ENCODE data around the gene COL5A2.

The COL5A2 gene

DNA sequence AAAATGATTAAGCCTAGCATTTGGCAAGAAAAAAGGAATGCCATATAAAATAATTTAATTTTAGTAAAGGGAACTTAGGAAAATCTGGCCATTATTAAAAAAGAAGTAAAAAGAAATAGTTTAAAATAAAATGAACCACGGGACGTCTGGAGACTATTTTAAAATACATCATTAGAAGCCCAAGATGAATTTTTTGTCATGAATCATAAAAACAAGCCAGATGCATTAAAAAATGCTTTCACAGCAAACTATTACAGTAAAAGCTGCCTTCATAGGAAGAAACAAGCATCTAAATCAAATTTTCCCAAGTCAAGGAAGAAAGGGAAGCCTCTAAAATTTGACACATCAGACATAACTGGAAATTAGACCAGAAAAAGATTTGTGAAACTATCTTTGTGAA is 33.0 kb downstream of the COL5A2 start:
- no peak for DNase-seq

DNA sequence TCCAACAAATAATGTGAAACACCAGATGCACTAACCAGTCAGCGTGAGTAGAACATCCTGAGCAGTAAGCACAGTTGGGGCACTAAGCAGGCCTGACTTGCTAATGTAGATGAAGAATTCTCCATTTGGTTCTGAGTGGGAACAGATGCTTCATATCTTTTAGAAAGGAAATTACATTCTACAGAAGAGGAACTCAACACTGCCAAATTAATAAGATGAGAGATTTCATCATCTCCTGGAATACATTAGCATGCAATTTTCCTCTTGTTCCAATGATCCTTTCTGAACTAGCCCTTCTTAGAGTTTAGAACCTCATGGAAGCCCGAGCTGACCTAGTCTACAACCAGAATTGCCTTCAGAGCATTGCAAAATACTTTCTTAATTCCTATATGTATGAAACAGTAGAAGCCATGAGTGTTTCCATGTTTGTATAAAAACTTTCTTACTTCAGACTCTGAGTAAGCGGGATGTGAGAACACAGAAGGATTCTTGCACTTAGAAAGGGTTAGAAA is 34.8 kb downstream of the COL5A2 start:
- no peak for DNase-seq

DNA sequence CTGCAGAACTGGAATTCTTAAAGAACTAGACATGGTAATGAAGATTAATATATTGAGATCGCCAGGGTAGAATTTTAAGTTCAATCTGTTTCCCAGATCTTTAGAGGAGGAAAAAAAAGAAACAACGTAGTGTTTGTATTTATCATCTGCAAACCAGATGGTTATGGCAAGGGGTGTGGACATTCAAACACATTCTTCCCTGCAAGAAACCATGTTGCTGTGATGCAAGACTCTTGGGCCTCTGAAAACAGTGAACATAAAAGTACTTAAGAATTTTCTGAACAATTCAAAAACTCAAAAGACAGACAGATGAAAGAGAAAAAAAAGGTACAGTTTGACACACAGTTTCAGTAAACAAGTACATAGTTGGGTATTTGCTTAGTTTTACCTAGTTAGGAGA is 35.6 kb downstream of the COL5A2 start:
- peak; percentile 75 for DNase-seq

DNA sequence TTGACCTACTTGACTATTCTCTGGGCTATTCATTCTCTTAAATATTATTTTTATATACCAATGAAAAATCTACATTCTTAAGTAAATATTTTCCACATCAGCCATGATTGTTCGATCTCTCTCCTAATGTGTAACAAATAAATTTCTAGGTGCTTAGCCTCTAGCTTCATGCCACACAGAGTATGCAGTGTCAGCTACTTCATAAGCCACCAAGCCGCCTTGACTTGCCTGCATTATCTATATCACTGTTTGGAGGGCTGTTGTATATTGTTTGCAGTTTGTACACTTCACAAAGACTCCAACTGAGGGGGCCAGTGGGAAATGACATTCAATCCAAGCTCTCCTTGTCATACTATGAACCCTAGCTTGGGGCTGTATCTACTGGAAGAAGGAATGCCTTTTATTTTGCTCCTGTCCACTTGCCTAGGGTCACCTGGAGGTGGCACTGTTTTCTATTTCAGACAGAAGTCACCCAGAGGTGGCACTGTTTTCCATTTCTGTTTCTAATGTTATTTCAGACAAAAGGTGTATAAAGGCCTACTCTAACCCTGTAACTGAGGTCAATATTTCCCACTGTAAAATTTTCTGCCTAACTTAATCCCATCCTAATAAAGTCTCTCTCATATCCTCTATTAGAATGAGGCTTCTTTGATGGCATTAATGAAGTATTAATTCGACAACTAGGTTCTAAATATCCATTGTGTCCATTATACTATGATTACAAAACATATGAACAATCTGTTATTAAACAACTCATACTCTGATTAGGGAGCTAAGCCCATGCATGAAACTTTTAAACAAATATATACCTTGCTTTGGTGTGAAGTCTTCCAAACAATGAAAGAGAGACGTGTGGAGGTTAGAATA is 36.4 kb downstream of the COL5A2 start:
- DNase-seq = peak; percentile 61

DNA sequence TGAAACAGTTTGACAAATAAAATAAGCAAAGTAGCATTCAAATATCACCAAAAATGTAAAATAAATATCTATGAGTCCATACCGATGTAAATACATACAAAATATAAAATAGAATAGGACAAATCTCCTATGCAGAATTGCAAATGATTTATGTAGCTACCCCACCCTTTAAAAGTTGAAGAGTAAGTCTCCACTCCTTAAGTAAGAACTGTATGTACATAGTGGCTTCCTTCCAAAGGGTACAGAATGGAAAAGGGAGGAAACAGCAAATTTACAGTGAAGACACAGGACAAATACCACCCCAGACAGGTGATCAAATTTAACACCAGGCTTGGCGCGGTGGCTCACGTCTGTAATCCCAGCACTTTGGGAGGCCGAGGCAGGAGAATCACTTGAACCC is 40.8 kb downstream of the COL5A2 start:
- no peak for DNase-seq

DNA sequence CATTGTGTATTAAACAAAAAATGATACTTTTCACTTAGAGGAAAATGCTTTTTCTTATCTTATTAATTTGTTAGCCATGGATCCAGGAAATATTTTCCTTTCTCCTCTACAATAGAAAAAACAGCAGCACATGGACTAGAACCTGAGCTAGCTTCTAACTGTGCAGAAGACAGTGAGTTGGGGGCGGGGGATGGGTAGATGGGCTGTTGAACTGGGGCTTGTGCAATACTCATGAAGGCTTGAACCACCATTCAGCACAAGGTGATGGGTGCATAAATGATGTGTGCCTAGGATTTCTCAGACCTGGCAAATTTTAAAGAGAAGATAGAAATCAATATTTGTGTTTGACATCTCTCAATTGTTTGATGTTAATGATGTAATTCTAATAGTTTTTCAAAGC is 42.0 kb downstream of the COL5A2 start:
- no peak for DNase-seq

DNA sequence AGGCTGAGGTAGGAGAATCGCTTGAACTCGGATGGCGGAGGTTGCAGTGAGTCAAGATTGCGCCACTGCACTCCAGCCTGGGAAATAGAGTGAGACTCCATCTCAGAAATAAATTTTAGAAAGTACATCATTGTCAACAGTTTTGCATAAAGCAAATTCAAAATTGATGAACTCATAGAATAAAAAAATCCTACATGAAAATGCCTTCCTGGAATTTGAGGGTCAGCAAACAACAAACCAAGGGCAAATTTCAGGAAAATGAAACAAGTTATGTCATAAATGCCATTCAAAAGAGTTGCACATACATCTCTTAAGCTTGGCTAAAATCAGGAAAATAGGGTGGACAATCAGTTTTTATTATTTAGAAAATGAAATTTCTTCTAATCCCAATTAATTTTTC is 45.1 kb downstream of the COL5A2 start:
- peak; percentile 65 for DNase-seq

DNA sequence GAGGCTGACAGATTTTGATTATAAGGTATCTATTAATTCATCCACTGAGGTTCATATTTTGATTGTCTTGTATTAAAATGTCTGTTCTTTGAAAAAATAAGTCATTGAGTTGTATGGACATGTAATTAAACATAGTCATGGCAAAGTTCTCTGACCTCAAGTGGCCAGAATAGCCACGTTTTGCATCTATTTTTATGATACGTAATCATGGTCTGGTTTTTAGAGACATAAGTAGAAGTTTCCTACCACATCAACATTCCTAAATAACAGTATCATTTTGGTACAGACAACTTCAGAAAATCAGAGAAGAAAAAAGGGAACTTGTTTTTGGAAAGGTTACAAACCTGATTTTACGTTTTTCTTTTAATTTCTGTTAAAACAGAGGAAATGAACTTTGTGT is 47.6 kb downstream of the COL5A2 start:
- no peak for DNase-seq

DNA sequence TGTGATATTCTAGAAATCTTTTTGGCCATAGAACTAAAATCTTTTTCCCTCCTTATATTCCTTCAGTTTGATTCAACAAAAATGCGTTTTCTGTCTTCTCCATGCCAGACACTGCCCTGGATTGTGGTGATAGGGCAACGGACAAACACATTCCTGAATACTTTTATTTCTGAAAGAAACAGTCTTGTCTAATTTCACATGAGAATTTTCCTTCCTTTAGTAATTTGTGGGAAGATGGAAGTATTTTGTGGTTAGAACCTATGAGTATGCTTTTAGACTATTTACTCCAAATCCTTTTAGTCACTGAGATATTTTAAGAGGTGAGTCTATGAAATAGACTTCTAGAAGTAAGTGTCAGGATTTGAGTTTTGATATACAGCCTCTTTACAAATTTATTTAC is 49.6 kb downstream of the COL5A2 start:
- DNase-seq = peak; percentile 91

DNA sequence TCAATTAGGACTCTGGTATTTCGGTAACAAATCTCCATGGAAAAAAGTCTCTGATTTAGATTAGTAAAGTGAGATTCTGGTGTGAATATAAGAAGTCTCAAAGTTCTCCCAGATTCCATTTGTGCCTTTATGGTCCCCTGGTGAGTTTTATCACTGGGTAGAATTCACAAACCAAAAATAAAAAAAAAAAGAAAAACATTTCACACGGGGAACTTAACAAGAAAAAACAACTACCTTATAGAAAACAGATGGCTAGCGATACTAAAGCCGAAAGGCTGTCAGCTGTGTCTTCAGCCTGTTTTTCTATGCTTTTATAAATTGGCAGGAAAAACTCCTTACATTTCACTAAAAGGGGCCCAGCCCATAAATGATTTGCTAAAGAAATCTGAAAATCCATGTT is 50.6 kb downstream of the COL5A2 start:
- DNase-seq = no peak

DNA sequence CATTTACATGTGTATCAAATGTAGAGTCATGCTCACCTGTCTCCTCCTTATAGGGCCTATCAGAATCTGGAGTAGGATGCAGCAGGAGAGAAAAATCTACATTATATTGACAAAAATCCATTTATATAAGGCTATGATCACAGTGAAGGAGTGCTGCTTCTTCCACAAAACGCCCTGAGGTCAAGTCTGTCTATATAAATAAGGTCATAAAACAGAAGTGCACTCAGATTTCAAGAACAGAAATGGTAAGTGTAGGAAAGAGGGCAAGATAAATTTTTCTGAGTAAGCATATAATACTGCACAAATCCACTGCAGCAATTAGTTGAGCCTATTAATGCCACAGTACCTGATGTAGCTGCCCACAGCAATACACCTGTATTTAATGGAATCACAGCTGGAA is 51.8 kb downstream of the COL5A2 start:
- DNase-seq = peak; percentile 43

DNA sequence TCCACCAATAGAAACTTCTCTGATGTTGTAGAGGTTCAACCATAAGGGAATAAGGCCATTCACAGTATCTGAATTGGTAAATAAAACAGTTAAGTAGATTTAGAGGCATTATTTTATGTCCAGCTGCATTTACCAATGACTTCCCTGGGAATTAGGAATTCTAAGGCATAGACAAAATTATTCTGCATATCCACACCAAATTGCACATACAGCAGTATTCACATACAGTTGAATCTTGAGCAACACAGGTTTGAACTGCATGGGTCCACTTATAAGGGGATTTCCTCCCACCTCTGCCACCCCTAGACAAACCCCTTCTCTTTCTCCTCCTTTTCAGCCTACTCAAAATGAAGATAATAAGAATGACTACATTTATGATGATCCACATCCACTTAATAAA is 54.4 kb downstream of the COL5A2 start:
- no peak for DNase-seq

DNA sequence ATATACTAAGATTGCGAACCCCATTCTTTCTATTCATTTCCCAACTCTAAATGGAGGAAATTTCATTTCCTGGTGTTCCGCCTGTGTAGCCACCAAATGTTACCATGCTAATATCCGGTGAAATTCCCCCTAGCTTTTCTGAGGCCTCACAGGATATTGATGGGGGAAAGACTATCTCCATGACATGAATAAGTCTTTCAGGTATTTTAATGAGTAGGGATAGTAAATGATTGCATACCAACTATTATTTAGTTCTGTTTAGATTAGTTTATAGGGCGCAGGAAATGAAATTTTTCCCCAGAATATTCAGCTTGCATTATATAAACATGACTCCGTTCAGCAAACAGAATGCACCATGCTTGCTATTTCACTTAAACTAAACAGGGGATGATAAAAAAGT is 55.4 kb downstream of the COL5A2 start:
- peak; percentile 81 for DNase-seq

DNA sequence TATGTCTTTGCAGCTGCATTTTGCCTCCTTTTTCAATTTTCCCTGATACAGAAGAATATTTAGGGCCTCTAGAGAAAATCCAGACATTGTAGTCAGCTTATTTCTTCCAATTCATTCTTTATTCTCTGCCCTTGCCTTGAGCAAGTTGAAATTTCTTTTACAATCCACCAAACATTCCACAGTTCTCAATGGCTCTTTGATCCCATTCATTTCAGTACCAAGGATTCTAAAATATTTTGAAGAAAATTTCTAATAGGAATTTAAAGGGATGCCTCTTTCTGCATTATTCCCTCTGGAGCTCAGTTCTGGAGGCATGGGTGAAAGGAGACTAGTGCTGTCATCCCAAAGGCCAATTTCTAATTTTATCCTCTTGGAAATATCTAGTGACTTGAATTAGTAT is 61.2 kb downstream of the COL5A2 start:
- no peak for DNase-seq

DNA sequence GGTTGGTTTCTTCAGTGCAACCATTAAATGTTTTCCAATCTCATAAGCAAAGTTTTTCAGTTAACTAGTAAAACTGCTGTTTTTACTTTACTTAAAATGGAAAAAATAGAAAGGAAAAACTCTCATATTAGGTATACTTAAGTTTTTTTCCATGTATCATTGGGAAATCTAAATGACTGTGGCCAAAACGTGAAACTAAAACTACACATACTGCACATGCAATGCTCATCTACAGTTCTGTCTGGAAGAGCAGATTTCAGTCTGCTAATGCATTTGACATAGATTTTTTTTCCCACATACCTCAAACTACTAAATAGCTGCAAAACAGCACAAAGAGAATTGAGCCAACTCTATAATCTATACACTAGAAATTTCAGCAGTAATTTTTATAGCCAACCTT is 62.6 kb downstream of the COL5A2 start:
- DNase-seq = no peak

DNA sequence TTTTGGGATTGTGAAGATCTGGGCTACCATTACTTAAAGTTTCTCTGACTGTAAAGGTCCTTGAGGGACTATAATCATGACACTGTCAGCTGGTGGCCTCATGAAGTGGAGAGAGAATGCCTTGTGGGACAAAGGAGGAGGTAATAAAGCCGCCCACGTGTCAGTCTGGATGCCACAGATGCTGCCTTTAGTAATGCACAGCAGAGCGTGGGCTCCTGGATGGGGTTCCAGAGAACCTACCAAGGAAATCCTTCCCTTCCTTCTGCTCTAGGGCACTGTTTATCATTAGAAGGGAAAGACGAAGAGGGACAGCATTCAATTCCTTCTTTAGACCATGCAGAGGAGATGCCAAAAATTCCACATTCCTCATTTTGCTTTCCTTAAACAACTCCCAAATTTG is 63.5 kb downstream of the COL5A2 start:
- no peak for DNase-seq

DNA sequence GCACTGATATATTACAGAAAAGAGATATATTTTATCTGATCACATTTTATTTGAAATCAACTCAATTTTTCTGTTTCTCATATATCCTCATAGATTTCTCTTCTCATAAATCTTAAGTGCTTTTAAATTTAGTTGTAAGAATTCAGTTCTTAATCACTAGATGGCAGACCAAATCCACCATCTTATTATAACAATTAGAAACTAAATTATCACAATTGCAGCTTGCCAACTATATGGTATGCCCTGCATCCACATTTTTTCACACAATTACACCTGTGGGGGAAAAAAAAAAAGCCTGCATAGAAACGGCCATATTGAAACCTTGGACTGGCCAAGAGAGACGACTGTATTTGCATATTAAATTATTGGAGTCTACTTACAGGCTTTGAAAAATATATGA is 64.4 kb downstream of the COL5A2 start:
- no peak for DNase-seq

DNA sequence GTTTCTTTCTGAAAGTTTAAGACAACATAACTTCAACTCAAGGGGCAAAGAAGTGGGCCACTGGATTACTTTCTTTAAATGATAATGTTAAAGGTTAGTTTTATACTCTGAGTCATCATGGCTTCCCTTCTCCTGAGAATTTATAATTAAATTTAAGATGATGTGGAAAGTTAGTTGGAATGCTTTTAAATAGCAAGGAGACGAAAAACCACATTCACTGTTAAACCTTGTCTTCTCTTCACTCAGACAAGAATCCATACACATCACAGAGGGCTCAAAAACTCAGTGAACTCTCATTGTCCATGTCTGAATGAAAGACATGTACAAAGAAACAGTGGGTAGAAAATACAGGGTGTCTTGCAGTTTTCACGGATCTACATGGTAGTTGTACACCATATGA is 65.6 kb downstream of the COL5A2 start:
- DNase-seq = peak; percentile 44

DNA sequence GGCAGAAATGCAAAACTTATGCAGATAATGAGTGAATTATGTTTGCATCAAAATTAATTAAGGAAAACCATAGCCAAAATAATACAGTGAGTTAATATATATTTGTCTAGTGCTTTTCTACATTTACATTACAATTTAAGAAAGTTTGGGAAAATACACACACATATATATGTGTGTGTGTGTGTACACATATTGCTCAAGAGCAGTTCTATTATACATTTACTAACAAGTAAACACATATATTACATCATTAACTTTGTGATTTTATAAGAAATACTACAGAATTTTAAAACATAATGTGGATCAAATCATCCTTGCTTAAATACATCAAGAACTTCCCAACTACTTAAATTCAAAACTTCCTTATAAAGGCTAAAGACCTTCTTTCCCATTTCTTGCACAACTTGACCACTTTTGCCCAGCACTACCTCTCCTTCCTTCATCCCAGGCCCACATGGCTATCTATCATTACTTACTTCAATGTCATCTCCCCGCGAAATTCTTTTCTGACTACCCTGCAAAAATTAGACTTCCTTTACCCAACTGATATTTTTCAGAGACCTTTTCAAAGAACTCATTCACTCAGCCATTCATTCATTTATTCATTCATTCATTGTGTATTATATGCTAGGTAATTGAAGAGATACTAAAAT is 68.4 kb downstream of the COL5A2 start:
- DNase-seq = no peak

DNA sequence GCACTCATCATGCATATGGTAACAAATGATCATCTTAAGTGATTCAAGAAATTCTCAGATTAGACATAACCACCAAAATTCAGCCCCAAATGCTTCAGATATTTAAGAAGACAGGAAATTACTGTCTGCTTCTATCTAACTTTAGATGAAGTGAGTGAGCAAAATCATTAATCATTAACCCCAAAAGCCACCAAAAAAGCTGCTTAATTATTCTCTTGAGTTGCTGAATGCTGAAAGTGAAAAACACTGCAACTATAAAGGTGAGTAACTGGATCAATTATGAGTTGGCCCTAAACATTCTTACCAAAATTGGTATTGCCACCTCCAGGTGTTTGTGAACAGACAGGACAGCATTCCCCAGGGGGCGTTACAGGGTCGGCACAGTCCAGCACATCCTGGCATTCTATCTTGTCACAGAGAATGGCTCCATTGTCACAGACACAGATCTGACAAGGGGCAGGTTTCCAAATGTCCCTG is 69.6 kb downstream of the COL5A2 start:
- no peak for DNase-seq

DNA sequence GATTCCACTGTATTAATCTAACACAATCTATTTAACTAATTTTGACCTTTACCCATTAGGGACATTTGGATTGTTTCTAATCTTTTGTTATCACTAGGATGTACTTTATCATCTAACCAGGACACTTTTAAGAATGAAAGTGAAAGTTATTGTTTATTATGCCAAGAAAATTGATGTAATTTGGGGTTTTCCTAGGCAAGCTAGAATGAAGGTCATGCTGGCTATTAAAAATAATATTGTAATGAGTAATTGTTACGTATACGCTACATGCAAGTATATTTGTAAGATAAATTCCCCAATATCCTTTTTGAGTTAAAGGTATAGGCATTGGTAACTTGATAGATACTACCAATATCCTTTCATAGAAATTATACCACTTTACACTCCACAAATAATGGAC is 74.6 kb downstream of the COL5A2 start:
- peak; percentile 55 for DNase-seq

DNA sequence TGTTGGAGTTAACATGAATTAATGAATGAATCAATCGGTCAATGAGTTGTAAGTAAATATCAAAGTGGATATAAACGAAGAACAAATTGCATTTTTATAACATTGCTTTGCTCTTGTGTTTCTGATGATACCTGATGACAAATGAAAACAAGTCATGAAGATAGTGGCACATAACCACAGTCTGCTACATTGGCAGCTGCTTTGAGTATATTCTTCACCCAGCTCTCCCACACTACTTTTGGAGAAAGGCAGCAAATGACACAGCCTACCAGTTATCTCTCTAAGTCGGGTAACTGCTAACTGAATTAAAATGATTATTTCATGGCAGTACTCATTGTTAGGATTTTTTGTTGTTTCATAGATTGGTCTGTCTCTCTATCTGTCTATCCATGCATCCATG is 76.8 kb downstream of the COL5A2 start:
- no peak for DNase-seq

DNA sequence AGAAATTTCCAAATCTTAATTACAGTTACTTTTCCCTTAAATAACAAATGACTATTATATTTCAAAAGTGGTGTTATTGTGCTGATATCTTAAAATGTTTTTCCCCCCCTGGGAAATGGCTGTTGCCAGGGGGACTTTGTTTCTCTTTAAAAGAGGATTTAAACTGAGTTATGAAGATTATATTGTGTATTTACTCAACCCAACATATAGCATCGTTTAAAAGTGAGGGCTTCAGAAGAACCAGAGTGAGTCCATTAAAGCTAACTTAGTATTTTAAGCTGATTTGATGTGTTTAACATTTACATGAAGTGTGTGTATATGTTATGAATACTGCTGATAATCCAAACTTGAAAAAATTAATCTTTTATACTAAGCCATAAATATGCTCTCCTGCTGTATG is 81.6 kb downstream of the COL5A2 start:
- no peak for DNase-seq

DNA sequence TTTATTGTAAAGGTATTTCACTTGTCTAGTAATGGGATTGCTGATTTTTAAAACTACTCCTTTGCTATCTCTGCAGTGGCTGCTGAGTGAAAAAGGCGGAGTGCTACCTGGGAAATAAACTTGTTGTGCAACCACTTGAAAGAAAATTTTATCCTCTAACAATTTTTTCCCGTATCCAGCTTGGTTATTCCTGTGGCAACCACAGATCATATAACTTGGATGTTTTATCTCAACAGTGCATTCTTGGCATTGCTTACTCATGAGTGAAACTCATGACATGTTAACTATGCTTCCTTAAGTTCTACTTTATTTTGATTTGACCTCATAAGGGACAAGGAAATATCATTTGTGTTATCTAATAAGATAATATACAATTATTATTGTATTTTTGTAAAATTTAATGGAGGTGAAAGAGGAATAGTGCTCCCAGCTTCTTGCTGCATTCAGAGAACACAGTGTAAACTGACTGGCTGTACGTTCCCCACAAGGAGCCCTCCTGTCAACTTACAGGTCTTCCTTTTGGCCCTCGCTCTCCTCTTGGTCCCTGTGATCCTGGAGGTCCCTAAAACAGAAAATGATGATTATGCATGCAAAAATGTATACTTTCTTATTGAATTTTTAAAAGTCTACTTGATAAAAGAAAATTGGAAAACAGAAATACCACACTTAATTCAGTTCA is 82.7 kb downstream of the COL5A2 start:
- DNase-seq = peak; percentile 92
